ENCODE measurements around the gene CDC34. TPM values are rescaled to one million over a fixed set of nuclear protein-coding genes. Genes with fewer than 3 reads are reported as not detected.
A peak's percentile ranks its signal among the peaks of the same experiment; 100 is the strongest.

Gene CDC34
- total and polyA plus RNA-seq, 9 of the 15 experiments (the other 6 are each of a cell fraction or from before 2014, with no cell fraction given), result 0.80 to 203 (median 65.5) TPM

- TF ChIP-seq, protein P1, sequence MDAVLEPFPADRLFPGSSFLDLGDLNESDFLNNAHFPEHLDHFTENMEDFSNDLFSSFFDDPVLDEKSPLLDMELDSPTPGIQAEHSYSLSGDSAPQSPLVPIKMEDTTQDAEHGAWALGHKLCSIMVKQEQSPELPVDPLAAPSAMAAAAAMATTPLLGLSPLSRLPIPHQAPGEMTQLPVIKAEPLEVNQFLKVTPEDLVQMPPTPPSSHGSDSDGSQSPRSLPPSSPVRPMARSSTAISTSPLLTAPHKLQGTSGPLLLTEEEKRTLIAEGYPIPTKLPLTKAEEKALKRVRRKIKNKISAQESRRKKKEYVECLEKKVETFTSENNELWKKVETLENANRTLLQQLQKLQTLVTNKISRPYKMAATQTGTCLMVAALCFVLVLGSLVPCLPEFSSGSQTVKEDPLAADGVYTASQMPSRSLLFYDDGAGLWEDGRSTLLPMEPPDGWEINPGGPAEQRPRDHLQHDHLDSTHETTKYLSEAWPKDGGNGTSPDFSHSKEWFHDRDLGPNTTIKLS (IDR thresholded peaks at IDR 0.05; ENCODE audit: borderline replicate concordance, low read depth), result peak; percentile 29; the same call in 1 of the 2 replicates
- TF ChIP-seq LARP7 (IDR thresholded peaks at IDR 0.05), result no peak
- TF ChIP-seq ASH1L (IDR thresholded peaks at IDR 0.05; ENCODE audit: borderline replicate concordance, low read depth, partially characterized antibody), result no peak
- no peak for TF ChIP-seq ZHX1 (conservative IDR thresholded peaks at IDR 0.05; ENCODE audit: low read length)
- TF ChIP-seq HNRNPH1 (optimal IDR thresholded peaks at IDR 0.05; ENCODE audit: low read depth, low read length), result no peak
- no peak for TF ChIP-seq ZC3H4 (CRISPR knock-in tag; IDR thresholded peaks at IDR 0.05; ENCODE audit: borderline replicate concordance)
- no peak for TF ChIP-seq RHOXF2B (CRISPR knock-in tag; conservative IDR thresholded peaks at IDR 0.05)
- 0 out of 2 replicates have a peak, but pooled peaks have one; percentile 16 for TF ChIP-seq SMC3 (conservative IDR thresholded peaks at IDR 0.05; ENCODE audit: insufficient read depth, low read depth, low read length)
- no peak for TF ChIP-seq FOXK1 (CRISPR knock-in tag; IDR thresholded peaks at IDR 0.05; ENCODE audit: borderline replicate concordance)
- TF ChIP-seq, protein P2, sequence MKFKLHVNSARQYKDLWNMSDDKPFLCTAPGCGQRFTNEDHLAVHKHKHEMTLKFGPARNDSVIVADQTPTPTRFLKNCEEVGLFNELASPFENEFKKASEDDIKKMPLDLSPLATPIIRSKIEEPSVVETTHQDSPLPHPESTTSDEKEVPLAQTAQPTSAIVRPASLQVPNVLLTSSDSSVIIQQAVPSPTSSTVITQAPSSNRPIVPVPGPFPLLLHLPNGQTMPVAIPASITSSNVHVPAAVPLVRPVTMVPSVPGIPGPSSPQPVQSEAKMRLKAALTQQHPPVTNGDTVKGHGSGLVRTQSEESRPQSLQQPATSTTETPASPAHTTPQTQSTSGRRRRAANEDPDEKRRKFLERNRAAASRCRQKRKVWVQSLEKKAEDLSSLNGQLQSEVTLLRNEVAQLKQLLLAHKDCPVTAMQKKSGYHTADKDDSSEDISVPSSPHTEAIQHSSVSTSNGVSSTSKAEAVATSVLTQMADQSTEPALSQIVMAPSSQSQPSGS (CRISPR knock-in tag; IDR thresholded peaks at IDR 0.05), result no peak
- TF ChIP-seq KDM4B (IDR thresholded peaks at IDR 0.05; ENCODE audit: borderline replicate concordance in 2 of 2, low read depth in 1 of 2), result peak in 1 of 2 experiments; percentile 30; a peak in 1 of 4 replicates
- TF ChIP-seq RBM39 (optimal IDR thresholded peaks at IDR 0.05; ENCODE audit: low read depth, low read length), result no peak
- TF ChIP-seq ELF2 (CRISPR knock-in tag; IDR thresholded peaks at IDR 0.05), result no peak
- TF ChIP-seq ZNF311 (CRISPR knock-in tag; IDR thresholded peaks at IDR 0.05), result 0 out of 2 replicates have a peak, but pooled peaks have one; percentile 69
- TF ChIP-seq RBFOX2 (IDR thresholded peaks at IDR 0.05; ENCODE audit: low read depth, low read length), result peak; percentile 63
- no peak for TF ChIP-seq MCM5 (IDR thresholded peaks at IDR 0.05; ENCODE audit: low read depth)
- peak; percentile 97 for TF ChIP-seq SMARCA4 (IDR thresholded peaks at IDR 0.05)
- TF ChIP-seq ZNF212 (CRISPR knock-in tag; IDR thresholded peaks at IDR 0.05), result no peak
- no peak for TF ChIP-seq PTTG1 (tag; IDR thresholded peaks at IDR 0.05; ENCODE audit: low read depth)
Observed at GRCh38 chr19:574658-575526, 43.3 kb downstream of the CDC34 start (continued).

All from K562 (cell line).